MCF 10A (cell line): ENCODE measurements around the gene CYYR1. TPM values are rescaled to one million over a fixed set of nuclear protein-coding genes. Genes with fewer than 3 reads are reported as not detected.

Source experiments
- Bru-seq: library from RNA; stranded (reverse); fragments of 400-500 nt; gene quantifications from one replicate; lab custom pipeline; 2021; lab: Mats Ljungman, UMichigan
- BruChase-seq, 2 experiments: library from RNA; stranded (reverse); fragments of 400-500 nt; gene quantifications; one replicate each; lab custom pipeline; 2021; lab: Mats Ljungman, UMichigan
- BruUV-seq: library from RNA; stranded (reverse); fragments of 400-500 nt; replicated peaks from 2 replicates; lab custom pipeline; 2021; lab: Mats Ljungman, UMichigan
- CTCF ChIA-PET: fragments of 300-600 bp; sonication (Branson Sonifier 250); formaldehyde crosslinking; extraction: SDS; loops from one replicate; lab custom pipeline; 2021; ENCODE audit warnings: antibody characterized with exemption, inconsistent platforms; lab: Yijun Ruan, JAX
- POLR2A ChIA-PET: fragments of 300-600, 350-650 bp; sonication (Branson Sonifier 250); formaldehyde crosslinking; extraction: SDS; loops from one replicate; lab custom pipeline; 2020; ENCODE audit warnings: antibody characterized with exemption, inconsistent platforms; lab: Yijun Ruan, JAX
- DNase-seq: peaks from one replicate; pipeline ENCODE4 v3.0.0-alpha.2; 2018; ENCODE audit not compliant: unreplicated experiment
- H3K27ac Mint-ChIP-seq: one replicate; pipeline ENCODE4 v1.8.0; 2022; ENCODE audit warnings: mild to moderate bottlenecking, low read depth, mixed read lengths; ENCODE audit not compliant: unreplicated experiment
- H3K27me3 Mint-ChIP-seq: one replicate; pipeline ENCODE4 v1.8.0; 2022; ENCODE audit warnings: mixed read lengths; ENCODE audit not compliant: insufficient read depth, unreplicated experiment
- H3K36me3 Mint-ChIP-seq: one replicate; pipeline ENCODE4 v1.8.0; 2022; ENCODE audit warnings: mild to moderate bottlenecking, moderate library complexity, mixed read lengths; ENCODE audit not compliant: insufficient read depth, unreplicated experiment
- H3K4me1 Mint-ChIP-seq: one replicate; pipeline ENCODE4 v1.8.0; 2022; ENCODE audit warnings: mixed read lengths; ENCODE audit not compliant: insufficient read depth, unreplicated experiment
- H3K4me3 Mint-ChIP-seq: one replicate; pipeline ENCODE4 v1.8.0; 2022; ENCODE audit warnings: mild to moderate bottlenecking, moderate library complexity, mixed read lengths; ENCODE audit not compliant: unreplicated experiment
- H3K9me3 Mint-ChIP-seq: one replicate; pipeline ENCODE4 v1.8.0; 2022; ENCODE audit warnings: mixed read lengths; ENCODE audit not compliant: unreplicated experiment
- CTCF ChIP-seq: fragments of 200-600 bp; IDR thresholded peaks from one replicate; pipeline ENCODE4 v1.8.0; 2022; ENCODE audit warnings: antibody characterized with exemption, mild to moderate bottlenecking; ENCODE audit not compliant: unreplicated experiment
- intact Hi-C: fragments of 100-400 bp; cut with micrococcal nuclease; formaldehyde crosslinking; loops from 2 replicates; pipeline ENCODE4 v1.14.1; 2022
- long read RNA-seq: library from polyadenylated mRNA; stranded (forward); transcript quantifications from one replicate; pipeline ENCODE4 v2.0.0, GENCODE V29; 2022
- total RNA-seq: library from RNA; stranded (reverse); gene quantifications from 2 replicates; pipeline ENCODE4 v1.2.3, GENCODE V29; 2022

Gene CYYR1
- total RNA-seq (not detected in 2 replicates), Bru-seq, nascent RNA (not detected), BruChase-seq, experiment 1, labeled RNA remaining after a 6-hour chase (percentile 2 among the genes with signal in this experiment), BruChase-seq, experiment 2, labeled RNA remaining after a 2-hour chase (not detected)
- long read RNA-seq = 0 reads

DNA sequence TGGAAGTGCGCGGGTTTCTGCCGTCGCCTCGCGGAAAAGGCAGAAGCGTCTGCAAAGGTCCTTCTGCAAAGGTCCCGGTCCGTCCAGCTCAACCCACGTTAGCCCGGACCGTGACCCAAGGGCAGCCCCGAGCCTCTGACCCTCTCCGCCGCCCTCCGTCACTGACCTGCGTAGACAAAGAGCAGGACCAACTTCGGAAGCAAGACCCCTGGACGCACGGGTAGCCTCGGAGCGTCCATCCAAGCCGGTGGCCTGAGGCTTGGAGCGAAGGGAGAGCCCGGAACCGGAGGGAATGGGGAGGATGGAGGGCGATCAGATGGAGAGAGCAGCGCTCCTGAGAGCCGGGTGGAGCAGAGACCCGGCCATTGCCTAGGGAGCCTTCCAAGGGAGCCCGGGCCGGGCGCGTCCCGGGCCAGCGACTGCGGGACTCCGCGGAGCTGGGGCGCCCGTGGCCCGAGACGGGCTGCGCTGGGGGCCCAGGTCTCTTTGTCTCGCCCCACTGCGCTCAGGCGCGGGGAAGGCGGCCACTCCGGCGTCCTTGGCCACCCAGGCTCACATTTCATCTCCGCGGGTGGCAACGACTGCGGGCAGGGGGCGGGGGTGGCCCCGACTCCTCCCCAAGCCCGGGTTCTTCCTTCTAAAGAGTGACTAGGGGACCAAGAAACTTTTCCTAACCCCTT is at the start of gene CYYR1:
Gene CYYR1, minus strand, starts transcription at position 585 of the 680 bp plus-strand sequence. Its CDS starts 346 bp downstream, at position 239.
- no peak for DNase-seq
- Mint-ChIP-seq H3K9me3 (no peaks in the 10 kb centered on the region), H3K36me3 (no peaks in the 10 kb centered on the region), H3K4me1 (no peaks in the 10 kb centered on the region), H3K4me3 (no peak within 1 kb of the TSS), H3K27me3 (no peaks in the 10 kb centered on the region), H3K27ac (no peak within 1 kb of the TSS)
- CTCF ChIA-PET = no interaction called here
- BruUV-seq = no TSS peak
- intact Hi-C loops = no loop called here
- no peak for TF ChIP-seq CTCF
- POLR2A ChIA-PET = interaction anchor here (1.0 kb wide), 1 partner anchor 345 kb away, joined by 4 read pairs; no protein-coding TSS in a partner anchor

DNA sequence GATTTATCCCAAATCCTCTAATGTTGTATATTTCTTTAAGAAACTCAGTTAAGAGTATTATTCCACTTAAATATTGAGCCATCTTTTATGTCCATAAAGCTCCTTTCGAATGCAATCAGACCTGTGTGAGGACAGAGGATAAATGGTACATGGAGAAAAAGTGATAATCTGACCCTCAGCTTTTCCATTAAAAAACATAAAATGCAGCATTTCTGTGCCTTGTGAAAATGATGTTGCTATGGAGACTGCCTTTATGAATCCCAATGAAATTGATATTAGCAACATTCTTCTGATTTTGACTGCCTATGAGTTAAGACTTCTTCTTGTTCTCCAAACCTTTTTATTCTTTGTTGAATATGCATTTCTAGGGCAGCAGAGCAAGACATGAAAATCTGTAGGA is 44.1 kb upstream of the CYYR1 start:
- H3K4me1 Mint-ChIP-seq = no peaks in the 10 kb centered on the region
- POLR2A ChIA-PET = interaction anchor here (0.7 to 1.4 kb wide), 2 partner anchors 20 to 417 kb away, joined by 3 read pairs; no protein-coding TSS in a partner anchor
- no peak overlapping the region for H3K4me3 Mint-ChIP-seq
- CTCF ChIA-PET = no interaction called here
- TF ChIP-seq CTCF = no peak
- no peaks in the 10 kb centered on the region for H3K9me3 Mint-ChIP-seq
- no TSS peak for BruUV-seq
- H3K27ac Mint-ChIP-seq = no peak overlapping the region
- H3K27me3 Mint-ChIP-seq = no peaks in the 10 kb centered on the region
- DNase-seq = no peak
- intact Hi-C loops = no loop called here
- no peaks in the 10 kb centered on the region for H3K36me3 Mint-ChIP-seq

GRCh38 chr21:26614251-26614650 is 41.2 kb upstream of the CYYR1 start:
- intact Hi-C loops = no loop called here
- no peak for TF ChIP-seq CTCF
- no peaks in the 10 kb centered on the region for H3K4me1 Mint-ChIP-seq
- CTCF ChIA-PET = no interaction called here
- no peaks in the 10 kb centered on the region for H3K36me3 Mint-ChIP-seq
- DNase-seq = no peak
- no peaks in the 10 kb centered on the region for H3K27me3 Mint-ChIP-seq
- POLR2A ChIA-PET = interaction anchor here (0.7 kb wide), 1 partner anchor 15 kb away, joined by 3 read pairs; no protein-coding TSS in a partner anchor
- no peak overlapping the region for H3K4me3 Mint-ChIP-seq
- BruUV-seq = no TSS peak
- peaks cover 8% of the 10 kb centered on the region for H3K9me3 Mint-ChIP-seq
- H3K27ac Mint-ChIP-seq = no peak overlapping the region

- Mint-ChIP-seq H3K4me1 (no peaks in the 10 kb centered on the region), H3K27me3 (no peaks in the 10 kb centered on the region), H3K9me3 (no peaks in the 10 kb centered on the region), H3K36me3 (no peaks in the 10 kb centered on the region), H3K4me3 (no peak overlapping the region), H3K27ac (no peak overlapping the region)
- DNase-seq = no peak
- CTCF ChIA-PET = interaction anchor here (0.6 to 0.8 kb wide), 4 partner anchors 57 to 561 kb away, joined by 3 to 6 read pairs (median 4); no protein-coding TSS in a partner anchor
- no peak for TF ChIP-seq CTCF
- POLR2A ChIA-PET = interaction anchor here (1.0 kb wide), 1 partner anchor 14 kb away, joined by 3 read pairs; no protein-coding TSS in a partner anchor
- no TSS peak for BruUV-seq
- intact Hi-C loops = no loop called here
Observed at GRCh38 chr21:26599261-26599660, 26.2 kb upstream of the CYYR1 start.
